Tibial nerve (tissue), 4 donors: ENCODE measurements around the gene SLC36A3. TPM values are rescaled to one million over a fixed set of nuclear protein-coding genes. Genes with fewer than 3 reads are reported as not detected.
A peak's percentile ranks its signal among the peaks of the same experiment; 100 is the strongest.

Experiments
- DNase-seq, 2 donors: peaks; one replicate each; pipeline ENCODE4 v3.0.0-alpha.2; 2019; ENCODE audit warnings: low spot score in 2 of 2
- H3K27ac ChIP-seq, 4 donors: fragments of 200-600 bp; sonication (generic) in 3 of 4; one replicate each; pipeline ENCODE4 v1.5.1; 2017 to 2019; ENCODE audit warnings: mild to moderate bottlenecking in 1 of 4
- H3K27me3 ChIP-seq, 2 donors: fragments of 200-600 bp; sonication (generic) in 1 of 2; one replicate each; pipeline versions ENCODE4 v1.5.1 to v1.6.0; 2017 to 2019
- H3K36me3 ChIP-seq, 3 donors: fragments of 200-600 bp; sonication (generic); one replicate each; pipeline ENCODE4 v1.5.1; 2018 to 2019
- H3K4me1 ChIP-seq, 4 donors: fragments of 200-600 bp; sonication (generic) in 3 of 4; one replicate each; pipeline ENCODE4 v1.5.1; 2017 to 2019
- H3K4me3 ChIP-seq, 4 donors: fragments of 200-600 bp; sonication (generic) in 3 of 4; one replicate each; pipeline ENCODE4 v1.5.1; 2017 to 2019; ENCODE audit warnings: mild to moderate bottlenecking in 1 of 4, moderate library complexity in 1 of 4
- H3K9me3 ChIP-seq, 4 donors: fragments of 200-600 bp; sonication (generic) in 3 of 4; one replicate each; pipeline ENCODE4 v1.5.1; 2017 to 2019
- CTCF ChIP-seq, 5 experiments: fragments of 200-600 bp in 3 of 5; fragments of 450-650 bp in 2 of 5; sonication (generic) in 3 of 5; IDR thresholded peaks; one replicate each; pipeline ENCODE4 v1.5.1; 2016 to 2019; ENCODE audit warnings: antibody characterized with exemption in 5 of 5, mild to moderate bottlenecking in 3 of 5, moderate library complexity in 2 of 5
- EP300 ChIP-seq, 2 donors: sonication (generic); formaldehyde crosslinking; IDR thresholded peaks; one replicate each; pipeline ENCODE4 v1.6.1; 2017; ENCODE audit warnings: antibody characterized with exemption in 2 of 2, mild to moderate bottlenecking in 1 of 2
- POLR2A ChIP-seq, 2 donors: fragments of 450-650 bp; IDR thresholded peaks; one replicate each; pipeline ENCODE4 v1.6.1; 2017; ENCODE audit warnings: antibody characterized with exemption in 2 of 2, mild to moderate bottlenecking in 2 of 2, moderate library complexity in 2 of 2
- WGBS, 2 donors: methylation state at CpG; one replicate each; pipeline ENCODE4 v1.1.5; 2018; 5-methylcytosine and 5-hydroxymethylcytosine counted together
- total RNA-seq, 4 donors: library from RNA; depleted of rRNA; stranded (reverse); fragments of >200 nt; gene quantifications; one replicate each; pipeline ENCODE4 v1.1.0, GENCODE V29; 2016

Gene SLC36A3
- total RNA-seq = not detected

- TF ChIP-seq CTCF (IDR thresholded peaks at IDR 0.05) = no peak
- TF ChIP-seq POLR2A (IDR thresholded peaks at IDR 0.05) = no peak
- TF ChIP-seq EP300 (IDR thresholded peaks at IDR 0.05) = no peak
- H3K36me3 ChIP-seq = no peaks in the 10 kb centered on the region
- 71 to 87% methylated on average over 2 of the region's 2 CpGs for WGBS, 2 donors
- no peak within 1 kb of the TSS for H3K4me3 ChIP-seq
- H3K27ac ChIP-seq = no peak within 1 kb of the TSS
- no peaks in the 10 kb centered on the region for H3K27me3 ChIP-seq
- H3K4me1 ChIP-seq = no peaks in the 10 kb centered on the region
- H3K9me3 ChIP-seq = no peaks in the 10 kb centered on the region
- no peak for DNase-seq
These were observed at the start of gene SLC36A3 for GRCh38 chr5:151303666-151304065. Gene SLC36A3 (minus strand): TSS chr5:151303766. CDS start chr5:151303354, 412 bp downstream.

GRCh38 chr5:151351671-151352070 is 48.1 kb upstream of the SLC36A3 start:
- WGBS, 2 donors = 94 to 96% methylated on average over 1 of the region's 1 CpG

GRCh38 chr5:151348789-151349188 is 45.2 kb upstream of the SLC36A3 start:
- TF ChIP-seq POLR2A (IDR thresholded peaks at IDR 0.05) (no peak), EP300 (IDR thresholded peaks at IDR 0.05) (no peak), CTCF (IDR thresholded peaks at IDR 0.05) (no peak)
- Histone ChIP-seq H3K4me1 (peaks cover 0 to 16% (median 0%) of the 10 kb centered on the region in 4 donors), H3K4me3 (no peak overlapping the region), H3K27me3 (no peaks in the 10 kb centered on the region), H3K36me3 (no peaks in the 10 kb centered on the region), H3K9me3 (no peaks in the 10 kb centered on the region), H3K27ac (no peak overlapping the region)
- 36 to 46% methylated on average over 6 of the region's 6 CpGs for WGBS, 2 donors
- no peak for DNase-seq

More at GRCh38 chr5:151351671-151352070, 48.1 kb upstream of the SLC36A3 start:
- Histone ChIP-seq H3K27me3 (no peaks in the 10 kb centered on the region), H3K9me3 (no peaks in the 10 kb centered on the region), H3K4me1 (peaks cover 0 to 6% (median 0%) of the 10 kb centered on the region in 4 donors), H3K36me3 (no peaks in the 10 kb centered on the region), H3K27ac (no peak overlapping the region), H3K4me3 (no peak overlapping the region)
- TF ChIP-seq EP300 (IDR thresholded peaks at IDR 0.05) (no peak), POLR2A (IDR thresholded peaks at IDR 0.05) (no peak)
- no peak for DNase-seq

- no peak for DNase-seq
- 52 to 56% methylated on average over 8 of the region's 8 CpGs for WGBS, 2 donors
These were observed 43.8 kb upstream of the SLC36A3 start, which contains the start of gene SLC36A2 for GRCh38 chr5:151347369-151347768. Gene SLC36A2 (minus strand): TSS chr5:151347559. CDS start chr5:151347460, 99 bp downstream.

GRCh38 chr5:151345808-151346478 is 42.4 kb upstream of the SLC36A3 start:
- H3K9me3 ChIP-seq = no peaks in the 10 kb centered on the region
- peaks cover 0 to 16% (median 0%) of the 10 kb centered on the region in 4 donors for H3K4me1 ChIP-seq
- peak overlapping the region in 2 of 4 donors; percentile 37 to 63 for H3K27ac ChIP-seq
- whole genome bisulfite sequencing, 2 donors = 29 to 35% methylated on average over 8 of the region's 8 CpGs
- DNase-seq = no peak
- no peaks in the 10 kb centered on the region for H3K36me3 ChIP-seq
- H3K4me3 ChIP-seq = peak overlapping the region in 3 of 4 donors; percentile 0 to 34 (median 5)
- TF ChIP-seq CTCF (IDR thresholded peaks at IDR 0.05) (no peak), EP300 (IDR thresholded peaks at IDR 0.05) (no peak), POLR2A (IDR thresholded peaks at IDR 0.05) (no peak)
- no peaks in the 10 kb centered on the region for H3K27me3 ChIP-seq

More at GRCh38 chr5:151347369-151347768, 43.8 kb upstream of the SLC36A3 start, which contains the start of gene SLC36A2:
- no peaks in the 10 kb centered on the region for H3K36me3 ChIP-seq
- TF ChIP-seq EP300 (IDR thresholded peaks at IDR 0.05) (no peak), POLR2A (IDR thresholded peaks at IDR 0.05) (no peak), CTCF (IDR thresholded peaks at IDR 0.05) (no peak)
- H3K9me3 ChIP-seq = no peaks in the 10 kb centered on the region
- peak within 1 kb of the TSS in 3 of 4 donors; percentile 0 to 34 (median 5) for H3K4me3 ChIP-seq
- H3K27me3 ChIP-seq = no peaks in the 10 kb centered on the region
- H3K4me1 ChIP-seq = peaks cover 0 to 16% (median 0%) of the 10 kb centered on the region in 4 donors
- H3K27ac ChIP-seq = peak within 1 kb of the TSS in 2 of 4 donors; percentile 25 to 63
